IMR-90 (cell line): ENCODE measurements around the gene MSI2. TPM values are rescaled to one million over a fixed set of nuclear protein-coding genes. Genes with fewer than 3 reads are reported as not detected.
A peak's percentile ranks its signal among the peaks of the same experiment; 100 is the strongest.

Source experiments
- ATAC-seq: fragments of 200-7000 bp; cut with Tn5 transposase; 2 replicates; pipeline ENCODE4 v1.9.1; 2020; ENCODE audit warnings: low read depth, mild to moderate bottlenecking, moderate library complexity
- BruUV-seq: library from RNA; stranded (reverse); fragments of 400-500 nt; replicated peaks from 2 replicates; lab custom pipeline; 2021; lab: Mats Ljungman, UMichigan
- CTCF ChIA-PET: fragments of 300-600 bp; formaldehyde crosslinking; extraction: SDS; loops from one replicate; lab custom pipeline; 2021; ENCODE audit warnings: antibody characterized with exemption; lab: Yijun Ruan, JAX
- POLR2A ChIA-PET: fragments of 300-600 bp; sonication (Branson Sonifier 250); formaldehyde crosslinking; loops from one replicate; lab custom pipeline; 2022; ENCODE audit warnings: antibody characterized with exemption; ENCODE audit not compliant: unreplicated experiment; lab: Charles Lee
- DNase-seq: peaks from one replicate; pipeline ENCODE4 v3.0.0; 2013
- H2AFZ ChIP-seq: replicated peaks from 2 replicates; pipeline ENCODE3; 2013; ENCODE audit warnings: low read length, mild to moderate bottlenecking; ENCODE audit not compliant: poor library complexity
- H2AK5ac ChIP-seq: 2 replicates; pipeline ENCODE4 v1.6.1; 2013; ENCODE audit warnings: low read depth, low read length, inconsistent platforms
- H2AK9ac ChIP-seq: replicated peaks from 2 replicates; pipeline ENCODE3; 2013; ENCODE audit warnings: mild to moderate bottlenecking, low read depth, low read length, moderate library complexity; ENCODE audit not compliant: poor library complexity
- H2BK120ac ChIP-seq: 2 replicates; pipeline ENCODE4 v1.6.1; 2013; ENCODE audit warnings: low read depth, low read length, inconsistent platforms
- H2BK15ac ChIP-seq: 3 replicates; pipeline ENCODE4 v1.6.1; 2013; ENCODE audit warnings: low read depth, low read length, inconsistent platforms
- H2BK20ac ChIP-seq: 2 replicates; pipeline ENCODE4 v1.6.1; 2013; ENCODE audit warnings: low read depth, mild to moderate bottlenecking, inconsistent platforms, low read length, moderate library complexity
- H2BK5ac ChIP-seq: 2 replicates; pipeline ENCODE4 v1.6.1; 2013; ENCODE audit warnings: mild to moderate bottlenecking, low read depth, low read length, inconsistent platforms; ENCODE audit not compliant: poor library complexity, severe bottlenecking
- H3K14ac ChIP-seq: replicated peaks from 2 replicates; pipeline ENCODE4 v1.6.1; 2013; ENCODE audit warnings: low read depth, low read length, inconsistent platforms
- H3K18ac ChIP-seq: 2 replicates; pipeline ENCODE4 v1.6.1; 2013; ENCODE audit warnings: low read depth, low read length, control low read depth
- H3K23ac ChIP-seq: 2 replicates; pipeline ENCODE4 v1.6.1; 2013; ENCODE audit warnings: low read depth, low read length, inconsistent platforms
- H3K27ac ChIP-seq: 2 replicates; pipeline ENCODE4 v1.5.1; 2013; ENCODE audit warnings: mild to moderate bottlenecking, control low read depth, low read length; ENCODE audit not compliant: insufficient read depth
- H3K27me3 ChIP-seq: 2 replicates; pipeline ENCODE4 v1.6.1; 2013; ENCODE audit warnings: low read length; ENCODE audit not compliant: control insufficient read depth, insufficient read depth
- H3K36me3 ChIP-seq: 2 replicates; pipeline ENCODE4 v1.6.1; 2013; ENCODE audit warnings: low read length, mixed read lengths; ENCODE audit not compliant: control insufficient read depth, insufficient read depth
- H3K4ac ChIP-seq: 2 replicates; pipeline ENCODE4 v1.6.1; 2013; ENCODE audit warnings: low read depth, low read length, inconsistent platforms
- H3K4me1 ChIP-seq: 2 replicates; pipeline ENCODE4 v1.6.1; 2013; ENCODE audit warnings: low read length, mixed read lengths; ENCODE audit not compliant: control insufficient read depth, insufficient read depth
- H3K4me2 ChIP-seq: 2 replicates; pipeline ENCODE4 v1.6.1; 2013; ENCODE audit warnings: low read depth, mild to moderate bottlenecking, control low read depth, low read length, moderate library complexity
- H3K4me3 ChIP-seq: 2 replicates; pipeline ENCODE4 v1.5.1; 2013; ENCODE audit warnings: low read depth, mild to moderate bottlenecking, control low read depth, low read length, moderate library complexity; ENCODE audit not compliant: insufficient read depth
- H3K56ac ChIP-seq: 2 replicates; pipeline ENCODE4 v1.6.1; 2013; ENCODE audit warnings: low read length, inconsistent platforms; ENCODE audit not compliant: insufficient read depth; ENCODE audit errors: extremely low read depth
- H3K79me1 ChIP-seq, 2 experiments: 2 replicates each; pipeline ENCODE4 v1.6.1; 2013; ENCODE audit warnings: low read length in 2 of 2, inconsistent platforms in 1 of 2, low read depth in 1 of 2
- H3K9ac ChIP-seq: 2 replicates; pipeline ENCODE4 v1.6.1; 2013; ENCODE audit warnings: low read depth, low read length, control low read depth
- H3K9me1 ChIP-seq: 2 replicates; pipeline ENCODE4 v1.6.1; 2013; ENCODE audit warnings: low read length, inconsistent platforms; ENCODE audit not compliant: insufficient read depth
- H3K9me3 ChIP-seq: 2 replicates; pipeline ENCODE4 v1.6.1; 2013; ENCODE audit warnings: low read length; ENCODE audit not compliant: control insufficient read depth, insufficient read depth
- H4K20me1 ChIP-seq: 2 replicates; pipeline ENCODE4 v1.6.1; 2013; ENCODE audit warnings: low read length, inconsistent platforms; ENCODE audit not compliant: insufficient read depth
- H4K5ac ChIP-seq: 2 replicates; pipeline ENCODE4 v1.6.1; 2013; ENCODE audit warnings: mild to moderate bottlenecking, low read depth, low read length, control low read depth
- H4K8ac ChIP-seq, 2 experiments: 2 replicates each; pipeline ENCODE4 v1.6.1; 2013; ENCODE audit warnings: low read depth in 2 of 2, low read length in 2 of 2, control low read depth in 1 of 2, inconsistent platforms in 1 of 2
- H4K91ac ChIP-seq: 2 replicates; pipeline ENCODE4 v1.6.1; 2013; ENCODE audit warnings: low read depth, low read length, inconsistent platforms; ENCODE audit not compliant: insufficient read depth
- CEBPB ChIP-seq: IDR thresholded peaks from 2 replicates; pipeline ENCODE4 v1.6.1; 2012; ENCODE audit warnings: low read depth, low read length, improper control_type of control experiment
- MXI1 ChIP-seq: IDR thresholded peaks from 2 replicates; pipeline ENCODE4 v1.6.1; 2012; ENCODE audit warnings: low read depth, mild to moderate bottlenecking, low read length, moderate library complexity, borderline replicate concordance
- whole genome bisulfite sequencing, 2 experiments: methylation state at CpG; one replicate each; pipeline versions ENCODE4 v1.1.5 to v1.1.7; 2013; ENCODE audit warnings: missing lambda C conversion rate in 2 of 2; ENCODE audit not compliant: insufficient read length in 1 of 2; ENCODE audit errors: extremely low coverage in 2 of 2; 5-methylcytosine and 5-hydroxymethylcytosine counted together
- dilution Hi-C: fragments of 300-500 bp; cut with HindIII; formaldehyde crosslinking; loops from one replicate; pipeline ENCODE4 v1.14.3; 2018; ENCODE audit warnings: low sequenced_read_pairs; ENCODE audit not compliant: unreplicated experiment
- in situ Hi-C: fragments of 300-500 bp; cut with MboI; formaldehyde crosslinking; loops from 3 replicates; pipeline ENCODE4 v1.14.3; 2019; ENCODE audit warnings: low sequenced_read_pairs, inconsistent platforms, mixed read lengths
- intact Hi-C: fragments of 100-400 bp; cut with micrococcal nuclease; formaldehyde crosslinking; loops from 2 replicates; pipeline ENCODE4 v1.10.0; 2022
- polyA plus RNA-seq, 3 experiments: library from polyadenylated mRNA; depleted of rRNA; stranded (reverse); fragments of >200 nt; gene quantifications; 2 replicates each; pipeline ENCODE4 v1.2.3, GENCODE V29; 2012; ENCODE audit warnings: low replicate concordance in 1 of 3
- total RNA-seq: library from RNA; depleted of rRNA; stranded (reverse); fragments of >200 nt; gene quantifications from 2 replicates; pipeline ENCODE4 v1.2.3, GENCODE V29; 2012

Gene MSI2
- total and polyA plus RNA-seq, 2 of the 4 experiments (the other 2 are of a cell fraction) = 13.0 to 16.0 TPM

GRCh38 chr17:57377094-57377493 lies 120.8 kb downstream of the MSI2 start:
- TF ChIP-seq CEBPB (0 out of 2 replicates have a peak, but pooled peaks have one; percentile 21), MXI1 (no peak)
- ChIA-PET POLR2A (no interaction called here), CTCF (no interaction called here)
- Histone ChIP-seq H3K9me3 (no peaks in the 10 kb centered on the region; the same call in none of the 2 replicates), H3K9ac (no peak overlapping the region), H3K9me1 (no peaks in the 10 kb centered on the region; the same call in 1 of the 2 replicates), H3K27ac (no peak overlapping the region), H2AK5ac (no peak overlapping the region), H4K91ac (no peak overlapping the region), H3K4ac (no peak overlapping the region), H4K8ac (no peak overlapping the region), H3K4me1 (peaks cover 4% of the 10 kb centered on the region; the same call in 1 of the 2 replicates), H2BK5ac (no peak overlapping the region), H3K36me3 (no peaks in the 10 kb centered on the region), H4K20me1 (no peaks in the 10 kb centered on the region), H3K18ac (no peak overlapping the region), H2AFZ (no peak overlapping the region), H2BK120ac (no peak overlapping the region), H3K4me3 (no peak overlapping the region), H3K79me1 (no peaks in the 10 kb centered on the region; a peak in 1 of 4 replicates), H3K27me3 (no peaks in the 10 kb centered on the region), H2BK15ac (no peak overlapping the region), H3K56ac (no peak overlapping the region), H2BK20ac (no peak overlapping the region), H4K5ac (no peak overlapping the region), H3K23ac (no peak overlapping the region), H2AK9ac (no peak overlapping the region), H3K4me2 (no peak overlapping the region), H3K14ac (no peak overlapping the region)
- WGBS, 2 experiments = 100% methylated on average over 1 of the region's 7 CpGs; no CpG with 5 or more reads in 1 of the 2 experiments
- no peak for ATAC-seq
- in situ Hi-C loops = no loop called here
- intact Hi-C loops = no loop called here
- no peak for DNase-seq
- dilution Hi-C loops = no loop called here
- no TSS peak for BruUV-seq
